ENCODE results near the gene UTY. TPM values are rescaled to one million over a fixed set of nuclear protein-coding genes. Genes with fewer than 3 reads are reported as not detected.

Gene UTY
- total RNA-seq, 1 donor from 2014 or later = 31.9 TPM

- no peaks in the 10 kb centered on the region for H3K27me3 ChIP-seq
- H3K9me3 ChIP-seq = no peaks in the 10 kb centered on the region
- H3K36me3 ChIP-seq = peaks cover 4% of the 10 kb centered on the region
- DNase-seq (no peak), ATAC-seq (no peak)
- no peaks in the 10 kb centered on the region for H3K4me1 ChIP-seq
- H3K4me3 ChIP-seq = no peak overlapping the region
- H3K27ac ChIP-seq = no peak overlapping the region
- intact Hi-C loops (cut with DNase I) = no loop called here
- no peak for TF ChIP-seq CTCF (IDR thresholded peaks at IDR 0.05)
Observed at GRCh38 chrY:13363641-13364040, 116.2 kb downstream of the UTY start.

DNA sequence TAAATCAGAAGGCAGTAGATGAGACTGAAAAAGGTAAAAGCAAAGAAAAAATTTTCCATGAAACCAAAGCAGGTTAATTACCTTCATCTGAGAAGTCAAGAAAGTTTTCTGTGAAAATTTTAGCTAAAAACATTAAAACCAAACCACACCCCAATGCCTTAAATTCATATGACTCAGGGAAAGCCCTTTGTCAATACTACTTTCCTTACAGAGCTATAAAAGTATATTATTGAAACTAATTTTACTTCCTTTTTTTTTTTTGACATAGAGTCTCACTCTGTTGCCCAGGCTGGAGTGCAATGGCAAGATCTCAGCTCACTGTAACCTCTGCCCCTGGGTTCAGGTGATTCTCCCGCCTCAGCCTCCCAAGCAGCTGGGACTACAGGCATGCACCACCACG lies 117.2 kb downstream of the UTY start:
- no peak for TF ChIP-seq CTCF (IDR thresholded peaks at IDR 0.05)
- DNase-seq (no peak), ATAC-seq (no peak)
- intact Hi-C loops (cut with DNase I) = no loop called here
- Histone ChIP-seq H3K36me3 (peaks cover 8% of the 10 kb centered on the region), H3K27ac (no peak overlapping the region), H3K4me3 (no peak overlapping the region), H3K4me1 (no peaks in the 10 kb centered on the region), H3K27me3 (no peaks in the 10 kb centered on the region), H3K9me3 (no peaks in the 10 kb centered on the region)

- no peak overlapping the region for H3K27ac ChIP-seq
- H3K9me3 ChIP-seq = no peaks in the 10 kb centered on the region
- H3K36me3 ChIP-seq = peaks cover 15% of the 10 kb centered on the region
- ATAC-seq (no peak), DNase-seq (no peak)
- no peak overlapping the region for H3K4me3 ChIP-seq
- H3K4me1 ChIP-seq = no peaks in the 10 kb centered on the region
- no peak for TF ChIP-seq CTCF (IDR thresholded peaks at IDR 0.05)
- H3K27me3 ChIP-seq = no peaks in the 10 kb centered on the region
- intact Hi-C loops (cut with DNase I) = no loop called here
Observed at GRCh38 chrY:13361656-13362636, 117.9 kb downstream of the UTY start.

- Histone ChIP-seq H3K27ac (no peak overlapping the region), H3K36me3 (peaks cover 38% of the 10 kb centered on the region), H3K4me1 (no peaks in the 10 kb centered on the region), H3K9me3 (no peaks in the 10 kb centered on the region), H3K4me3 (no peak overlapping the region), H3K27me3 (no peaks in the 10 kb centered on the region)
- ATAC-seq (no peak), DNase-seq (no peak)
- TF ChIP-seq CTCF (IDR thresholded peaks at IDR 0.05) = no peak
- intact Hi-C loops (cut with DNase I) = no loop called here
Observed at GRCh38 chrY:13351443-13351842, 128.4 kb downstream of the UTY start.

GRCh38 chrY:13347106-13347505 lies 132.7 kb downstream of the UTY start:
- H3K27me3 ChIP-seq = no peaks in the 10 kb centered on the region
- intact Hi-C loops (cut with DNase I) = no loop called here
- no peaks in the 10 kb centered on the region for H3K36me3 ChIP-seq
- no peaks in the 10 kb centered on the region for H3K4me1 ChIP-seq
- H3K27ac ChIP-seq = no peak overlapping the region
- no peak overlapping the region for H3K4me3 ChIP-seq
- no peak for DNase-seq
- ATAC-seq = no peak
- TF ChIP-seq CTCF (IDR thresholded peaks at IDR 0.05) = no peak
- no peaks in the 10 kb centered on the region for H3K9me3 ChIP-seq

Measured in upper lobe of right lung (tissue), 1 donor.